ENCODE data around the gene ARFGEF2. TPM values are rescaled to one million over a fixed set of nuclear protein-coding genes. Genes with fewer than 3 reads are reported as not detected.

ARFGEF2 gene
- total and polyA plus RNA-seq, 2 of the 4 experiments (the other 2 are of a cell fraction): 10.3 to 39.1 TPM

- H3K79me1 ChIP-seq (ENCODE audit: low read depth in 1 of 2, low read length in 2 of 2): peaks cover 17 to 36% of the 10 kb centered on the region in 2 experiments; a peak in 2 of 4 replicates
- intact Hi-C loops (cut with micrococcal nuclease) (no loop called here), dilution Hi-C loops (cut with HindIII; ENCODE audit: low sequenced_read_pairs, unreplicated experiment) (no loop called here), in situ Hi-C loops (cut with MboI; ENCODE audit: low sequenced_read_pairs) (no loop called here)
- H3K4ac ChIP-seq (ENCODE audit: low read depth, low read length): no peak overlapping the region
- H3K23ac ChIP-seq (ENCODE audit: low read depth, low read length): no peak overlapping the region
- no peak overlapping the region for H4K5ac ChIP-seq (ENCODE audit: low read depth, low read length)
- H4K8ac ChIP-seq (ENCODE audit: low read depth in 2 of 2, low read length in 2 of 2): no peak overlapping the region
- H2AFZ ChIP-seq (replicated peaks; ENCODE audit: low read length, poor library complexity): no peak overlapping the region
- ChIA-PET CTCF (no interaction called here), POLR2A (ENCODE audit: unreplicated experiment) (no interaction called here)
- no peak overlapping the region for H2AK9ac ChIP-seq (replicated peaks; ENCODE audit: low read depth, low read length, poor library complexity)
- H3K4me1 ChIP-seq (ENCODE audit: control insufficient read depth, insufficient read depth, low read length): no peaks in the 10 kb centered on the region
- no peak overlapping the region for H3K56ac ChIP-seq (ENCODE audit: extremely low read depth, insufficient read depth, low read length)
- no peak overlapping the region for H2BK20ac ChIP-seq (ENCODE audit: low read depth, low read length)
- ATAC-seq (ENCODE audit: low read depth): no peak
- no peak overlapping the region for H3K14ac ChIP-seq (replicated peaks; ENCODE audit: low read depth, low read length)
- no peak overlapping the region for H3K4me3 ChIP-seq (ENCODE audit: insufficient read depth, low read depth, low read length)
- H2BK15ac ChIP-seq (ENCODE audit: low read depth, low read length): no peak overlapping the region
- no peak overlapping the region for H3K18ac ChIP-seq (ENCODE audit: low read depth, low read length)
- TF ChIP-seq CTCF (conservative IDR thresholded peaks at IDR 0.05; ENCODE audit: low read depth, low read length) (no peak), RCOR1 (IDR thresholded peaks at IDR 0.05; ENCODE audit: insufficient replicate concordance, low read length) (no peak), RAD21 (IDR thresholded peaks at IDR 0.05; ENCODE audit: low read length) (no peak)
- peaks cover 57% of the 10 kb centered on the region for H3K36me3 ChIP-seq (ENCODE audit: control insufficient read depth, insufficient read depth, low read length)
- H3K9me1 ChIP-seq (ENCODE audit: insufficient read depth, low read length): no peaks in the 10 kb centered on the region; the same call in 1 of the 2 replicates
- peaks cover 5% of the 10 kb centered on the region; the same call in 1 of the 2 replicates for H4K20me1 ChIP-seq (ENCODE audit: insufficient read depth, low read length)
- no peak overlapping the region for H4K91ac ChIP-seq (ENCODE audit: insufficient read depth, low read depth, low read length)
- no peak overlapping the region for H3K4me2 ChIP-seq (ENCODE audit: low read depth, low read length)
- H3K27ac ChIP-seq (ENCODE audit: insufficient read depth, low read length): no peak overlapping the region
- no peaks in the 10 kb centered on the region for H3K9me3 ChIP-seq (ENCODE audit: control insufficient read depth, insufficient read depth, low read length)
- no CpG with 5 or more reads among the region's 6 CpGs for WGBS, 2 experiments (ENCODE audit: extremely low coverage in 2 of 2, insufficient read length in 1 of 2)
- BruUV-seq (replicated peaks): no TSS peak
- DNase-seq: no peak
- no peak overlapping the region for H2BK5ac ChIP-seq (ENCODE audit: low read depth, low read length, poor library complexity, severe bottlenecking)
- H3K9ac ChIP-seq (ENCODE audit: low read depth, low read length): no peak overlapping the region
- no peaks in the 10 kb centered on the region for H3K27me3 ChIP-seq (ENCODE audit: control insufficient read depth, insufficient read depth, low read length)
- no peak overlapping the region for H2AK5ac ChIP-seq (ENCODE audit: low read depth, low read length)
- H2BK120ac ChIP-seq (ENCODE audit: low read depth, low read length): no peak overlapping the region
Measured at GRCh38 chr20:48953653-48954052, 32.1 kb downstream of the ARFGEF2 start.

Measured in IMR-90 (cell line).